ENCODE results near the gene PPIP5K1. TPM values are rescaled to one million over a fixed set of nuclear protein-coding genes. Genes with fewer than 3 reads are reported as not detected.

The PPIP5K1 gene
- total and polyA plus RNA-seq, 2 of the 4 experiments (the other 2 are of a cell fraction): 12.7 to 14.2 TPM

DNA sequence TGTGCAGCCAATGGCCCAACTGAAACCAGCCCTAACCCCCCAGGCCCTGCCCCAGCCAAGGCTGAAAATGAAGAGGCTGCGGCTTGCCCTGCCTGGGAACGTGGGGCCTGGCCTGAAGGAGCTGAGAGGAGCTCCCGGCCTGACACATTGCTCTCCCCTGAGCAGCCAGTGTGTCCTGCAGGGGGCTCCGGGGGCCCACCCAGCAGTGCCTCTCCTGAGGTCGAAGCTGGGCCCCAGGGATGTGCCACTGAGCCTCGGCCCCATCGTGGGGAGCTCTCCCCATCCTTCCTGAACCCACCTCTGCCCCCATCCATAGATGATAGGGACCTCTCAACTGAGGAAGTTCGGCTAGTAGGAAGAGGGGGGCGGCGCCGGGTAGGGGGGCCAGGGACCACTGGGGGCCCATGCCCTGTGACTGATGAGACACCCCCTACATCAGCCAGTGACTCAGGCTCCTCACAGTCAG, 61.4 kb downstream of the PPIP5K1 start:
- H2AFZ ChIP-seq (replicated peaks; ENCODE audit: low read length, poor library complexity): no peak overlapping the region

More for the DNA sequence above, 61.4 kb downstream of the PPIP5K1 start:
- peaks cover 3% of the 10 kb centered on the region for H3K4me1 ChIP-seq (ENCODE audit: control insufficient read depth, insufficient read depth, low read length)
- H3K27me3 ChIP-seq (ENCODE audit: control insufficient read depth, insufficient read depth, low read length): no peaks in the 10 kb centered on the region
- H3K23ac ChIP-seq (ENCODE audit: low read depth, low read length): no peak overlapping the region
- H3K4ac ChIP-seq (ENCODE audit: low read depth, low read length): no peak overlapping the region
- ATAC-seq (ENCODE audit: low read depth) (no peak), DNase-seq (no peak)
- no peak overlapping the region for H2AK9ac ChIP-seq (replicated peaks; ENCODE audit: low read depth, low read length, poor library complexity)
- no peak overlapping the region for H3K14ac ChIP-seq (replicated peaks; ENCODE audit: low read depth, low read length)
- no peak overlapping the region for H2AK5ac ChIP-seq (ENCODE audit: low read depth, low read length)
- no peak overlapping the region for H3K56ac ChIP-seq (ENCODE audit: extremely low read depth, insufficient read depth, low read length)
- no peak overlapping the region for H3K27ac ChIP-seq (ENCODE audit: insufficient read depth, low read length)
- peaks cover 28% of the 10 kb centered on the region for H3K9me1 ChIP-seq (ENCODE audit: insufficient read depth, low read length)
- no peak overlapping the region for H3K9ac ChIP-seq (ENCODE audit: low read depth, low read length)
- WGBS, 2 experiments (ENCODE audit: extremely low coverage in 2 of 2, insufficient read length in 1 of 2): 88% methylated on average over 5 of the region's 11 CpGs; no CpG with 5 or more reads in 1 of the 2 experiments
- no peak overlapping the region for H4K91ac ChIP-seq (ENCODE audit: insufficient read depth, low read depth, low read length)
- TF ChIP-seq, protein P1, sequence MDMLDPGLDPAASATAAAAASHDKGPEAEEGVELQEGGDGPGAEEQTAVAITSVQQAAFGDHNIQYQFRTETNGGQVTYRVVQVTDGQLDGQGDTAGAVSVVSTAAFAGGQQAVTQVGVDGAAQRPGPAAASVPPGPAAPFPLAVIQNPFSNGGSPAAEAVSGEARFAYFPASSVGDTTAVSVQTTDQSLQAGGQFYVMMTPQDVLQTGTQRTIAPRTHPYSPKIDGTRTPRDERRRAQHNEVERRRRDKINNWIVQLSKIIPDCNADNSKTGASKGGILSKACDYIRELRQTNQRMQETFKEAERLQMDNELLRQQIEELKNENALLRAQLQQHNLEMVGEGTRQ (IDR thresholded peaks at IDR 0.05; ENCODE audit: low read depth, low read length): no peak
- no peak for TF ChIP-seq CHD1 (IDR thresholded peaks at IDR 0.05; ENCODE audit: low read depth, low read length)
- no peak for TF ChIP-seq MXI1 (IDR thresholded peaks at IDR 0.05; ENCODE audit: borderline replicate concordance, low read depth, low read length)
- no peaks in the 10 kb centered on the region for H3K9me3 ChIP-seq (ENCODE audit: control insufficient read depth, insufficient read depth, low read length)
- no peak overlapping the region for H2BK5ac ChIP-seq (ENCODE audit: low read depth, low read length, poor library complexity, severe bottlenecking)
- H3K4me3 ChIP-seq (ENCODE audit: insufficient read depth, low read depth, low read length): no peak overlapping the region
- in situ Hi-C loops (cut with MboI; ENCODE audit: low sequenced_read_pairs): no loop called here
- intact Hi-C loops (cut with micrococcal nuclease): no loop called here
- no peak overlapping the region for H2BK20ac ChIP-seq (ENCODE audit: low read depth, low read length)
- peaks cover 44% of the 10 kb centered on the region for H3K36me3 ChIP-seq (ENCODE audit: control insufficient read depth, insufficient read depth, low read length)
- no peak overlapping the region for H4K8ac ChIP-seq (ENCODE audit: low read depth in 2 of 2, low read length in 2 of 2)
- H2BK15ac ChIP-seq (ENCODE audit: low read depth, low read length): no peak overlapping the region
- dilution Hi-C loops (cut with HindIII; ENCODE audit: low sequenced_read_pairs, unreplicated experiment): no loop called here
- H3K79me1 ChIP-seq (ENCODE audit: low read depth in 1 of 2, low read length in 2 of 2): peaks cover 4 to 47% of the 10 kb centered on the region in 2 experiments
- no peak overlapping the region for H4K5ac ChIP-seq (ENCODE audit: low read depth, low read length)
- BruUV-seq (replicated peaks): no TSS peak
- H3K18ac ChIP-seq (ENCODE audit: low read depth, low read length): no peak overlapping the region
- H2BK120ac ChIP-seq (ENCODE audit: low read depth, low read length): no peak overlapping the region
- no peak overlapping the region for H3K4me2 ChIP-seq (ENCODE audit: low read depth, low read length)
- POLR2A ChIA-PET (ENCODE audit: unreplicated experiment): no interaction called here
- CTCF ChIA-PET: no interaction called here
- peaks cover 32% of the 10 kb centered on the region for H4K20me1 ChIP-seq (ENCODE audit: insufficient read depth, low read length)
